Measurements from ENCODE around the gene C3orf18. TPM values are rescaled to one million over a fixed set of nuclear protein-coding genes. Genes with fewer than 3 reads are reported as not detected.

Gene C3orf18
- polyA plus RNA-seq, 1 donor (not counting 4 experiments of a cell fraction or from before 2014, with no cell fraction given), result 1.4 TPM

GRCh38 chr3:50577348-50577747, 9.8 kb upstream of the C3orf18 start:
- DNase-seq (ENCODE audit: low read depth, low spot score) (no peak), FAIRE-seq (no peak)
- Histone ChIP-seq H3K9me3 (ENCODE audit: control insufficient read depth, low read depth, low read length) (no peaks in the 10 kb centered on the region), H3K4me2 (ENCODE audit: control insufficient read depth, extremely low read depth, insufficient read depth, low read depth, low read length) (no peak overlapping the region), H2AFZ (ENCODE audit: control insufficient read depth, low read length) (no peak overlapping the region), H3K4me3 (ENCODE audit: control insufficient read depth in 2 of 3, extremely low read depth in 1 of 3, insufficient read depth in 2 of 3, low read depth in 1 of 3, low read length in 3 of 3) (no peak overlapping the region), H3K4me1 (ENCODE audit: control insufficient read depth, extremely low read depth, insufficient read depth, low read length) (peaks cover 7% of the 10 kb centered on the region), H3K79me2 (ENCODE audit: control insufficient read depth, insufficient read depth, low read length) (no peaks in the 10 kb centered on the region), H3K27me3 (ENCODE audit: control insufficient read depth, extremely low read depth, insufficient read depth, low read length) (no peaks in the 10 kb centered on the region), H3K9me1 (ENCODE audit: control insufficient read depth, extremely low read depth, insufficient read depth, low read length) (no peaks in the 10 kb centered on the region), H4K20me1 (ENCODE audit: control insufficient read depth, extremely low read depth, insufficient read depth, low read length) (no peaks in the 10 kb centered on the region), H3K27ac (ENCODE audit: control insufficient read depth, insufficient read depth, low read length) (no peak overlapping the region), H3K9ac (ENCODE audit: control insufficient read depth, extremely low read depth, insufficient read depth, low read length) (no peak overlapping the region), H3K36me3 (ENCODE audit: control insufficient read depth in 2 of 2, extremely low read depth in 1 of 2, insufficient read depth in 2 of 2, low read length in 2 of 2) (peaks cover 23 to 32% of the 10 kb centered on the region in 2 experiments)
- TF ChIP-seq, protein P1, sequence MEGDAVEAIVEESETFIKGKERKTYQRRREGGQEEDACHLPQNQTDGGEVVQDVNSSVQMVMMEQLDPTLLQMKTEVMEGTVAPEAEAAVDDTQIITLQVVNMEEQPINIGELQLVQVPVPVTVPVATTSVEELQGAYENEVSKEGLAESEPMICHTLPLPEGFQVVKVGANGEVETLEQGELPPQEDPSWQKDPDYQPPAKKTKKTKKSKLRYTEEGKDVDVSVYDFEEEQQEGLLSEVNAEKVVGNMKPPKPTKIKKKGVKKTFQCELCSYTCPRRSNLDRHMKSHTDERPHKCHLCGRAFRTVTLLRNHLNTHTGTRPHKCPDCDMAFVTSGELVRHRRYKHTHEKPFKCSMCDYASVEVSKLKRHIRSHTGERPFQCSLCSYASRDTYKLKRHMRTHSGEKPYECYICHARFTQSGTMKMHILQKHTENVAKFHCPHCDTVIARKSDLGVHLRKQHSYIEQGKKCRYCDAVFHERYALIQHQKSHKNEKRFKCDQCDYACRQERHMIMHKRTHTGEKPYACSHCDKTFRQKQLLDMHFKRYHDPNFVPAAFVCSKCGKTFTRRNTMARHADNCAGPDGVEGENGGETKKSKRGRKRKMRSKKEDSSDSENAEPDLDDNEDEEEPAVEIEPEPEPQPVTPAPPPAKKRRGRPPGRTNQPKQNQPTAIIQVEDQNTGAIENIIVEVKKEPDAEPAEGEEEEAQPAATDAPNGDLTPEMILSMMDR (optimal IDR thresholded peaks at IDR 0.05 in 1 of 3, IDR thresholded peaks at IDR 0.05 in 1 of 3, conservative IDR thresholded peaks at IDR 0.05 in 1 of 3; ENCODE audit: extremely low read depth in 1 of 3, insufficient read depth in 2 of 3, low read length in 3 of 3), result no peak
- no peak for TF ChIP-seq EZH2 (IDR thresholded peaks at IDR 0.05; ENCODE audit: low read length)
- dilution Hi-C loops (cut with MboI; ENCODE audit: extremely low pct_ligation_motif_present, low sequenced_read_pairs), result no loop called here

GRCh38 chr3:50575372-50575771, 7.8 kb upstream of the C3orf18 start:
- no peaks in the 10 kb centered on the region for H3K9me3 ChIP-seq (ENCODE audit: control insufficient read depth, low read depth, low read length)
- peaks cover 9% of the 10 kb centered on the region for H3K4me1 ChIP-seq (ENCODE audit: control insufficient read depth, extremely low read depth, insufficient read depth, low read length)
- FAIRE-seq (no peak), DNase-seq (ENCODE audit: low read depth, low spot score) (no peak)
- no peak overlapping the region for H3K27ac ChIP-seq (ENCODE audit: control insufficient read depth, insufficient read depth, low read length)
- no peak overlapping the region for H3K9ac ChIP-seq (ENCODE audit: control insufficient read depth, extremely low read depth, insufficient read depth, low read length)
- H3K79me2 ChIP-seq (ENCODE audit: control insufficient read depth, insufficient read depth, low read length), result no peaks in the 10 kb centered on the region
- H2AFZ ChIP-seq (ENCODE audit: control insufficient read depth, low read length), result no peak overlapping the region
- no peak for TF ChIP-seq EZH2 (IDR thresholded peaks at IDR 0.05; ENCODE audit: low read length)
- TF ChIP-seq, protein P1 (optimal IDR thresholded peaks at IDR 0.05 in 1 of 3, IDR thresholded peaks at IDR 0.05 in 1 of 3, conservative IDR thresholded peaks at IDR 0.05 in 1 of 3; ENCODE audit: extremely low read depth in 1 of 3, insufficient read depth in 2 of 3, low read length in 3 of 3), result no peak
- no peaks in the 10 kb centered on the region for H3K27me3 ChIP-seq (ENCODE audit: control insufficient read depth, extremely low read depth, insufficient read depth, low read length)
- H3K4me3 ChIP-seq (ENCODE audit: control insufficient read depth in 2 of 3, extremely low read depth in 1 of 3, insufficient read depth in 2 of 3, low read depth in 1 of 3, low read length in 3 of 3), result no peak overlapping the region
- no peaks in the 10 kb centered on the region for H4K20me1 ChIP-seq (ENCODE audit: control insufficient read depth, extremely low read depth, insufficient read depth, low read length)
- H3K4me2 ChIP-seq (ENCODE audit: control insufficient read depth, extremely low read depth, insufficient read depth, low read depth, low read length), result no peak overlapping the region
- no peaks in the 10 kb centered on the region for H3K9me1 ChIP-seq (ENCODE audit: control insufficient read depth, extremely low read depth, insufficient read depth, low read length)
- dilution Hi-C loops (cut with MboI; ENCODE audit: extremely low pct_ligation_motif_present, low sequenced_read_pairs), result no loop called here
- peaks cover 14 to 25% of the 10 kb centered on the region in 2 experiments for H3K36me3 ChIP-seq (ENCODE audit: control insufficient read depth in 2 of 2, extremely low read depth in 1 of 2, insufficient read depth in 2 of 2, low read length in 2 of 2)

Measured in keratinocyte (primary cell).